Ishikawa (cell line): ENCODE data around the gene ST8SIA2.

Source experiments
- CEBPB ChIP-seq: IDR thresholded peaks from 2 replicates; pipeline ENCODE4 v1.6.1; 2012
- CREB1 ChIP-seq: IDR thresholded peaks from 2 replicates; pipeline ENCODE4 v1.6.1; 2012; ENCODE audit warnings: low read depth
- EGR1 ChIP-seq: IDR thresholded peaks from 2 replicates; pipeline ENCODE4 v1.6.1; 2012
- EP300 ChIP-seq: IDR thresholded peaks from 2 replicates; pipeline ENCODE4 v1.6.1; 2012; ENCODE audit warnings: borderline replicate concordance
- FOXM1 ChIP-seq: IDR thresholded peaks from 2 replicates; pipeline ENCODE4 v1.6.1; 2012; ENCODE audit warnings: low read depth, borderline replicate concordance
- NFIC ChIP-seq: IDR thresholded peaks from 2 replicates; pipeline ENCODE4 v1.6.1; 2012
- RAD21 ChIP-seq: IDR thresholded peaks from 2 replicates; pipeline ENCODE4 v1.6.1; 2012; ENCODE audit warnings: low read depth
- REST ChIP-seq: IDR thresholded peaks from 2 replicates; pipeline ENCODE4 v1.6.1; 2012; ENCODE audit warnings: low read depth, mild to moderate bottlenecking
- TAF1 ChIP-seq: IDR thresholded peaks from 2 replicates; pipeline ENCODE4 v1.6.1; 2012; ENCODE audit warnings: low read depth, mild to moderate bottlenecking
- TCF12 ChIP-seq: IDR thresholded peaks from 2 replicates; pipeline ENCODE4 v1.6.1; 2012; ENCODE audit warnings: low read depth
- TEAD4 ChIP-seq: IDR thresholded peaks from 2 replicates; pipeline ENCODE4 v1.6.1; 2012
- YY1 ChIP-seq: IDR thresholded peaks from 2 replicates; pipeline ENCODE4 v1.6.1; 2012; ENCODE audit warnings: low read depth
- ZBTB7A ChIP-seq: IDR thresholded peaks from 2 replicates; pipeline ENCODE4 v1.6.1; 2012; ENCODE audit warnings: low read depth
- TF ChIP-seq, protein P1 (sequence below): IDR thresholded peaks from 2 replicates; pipeline ENCODE4 v1.6.1; 2012
- TF ChIP-seq, protein P2 (sequence below): IDR thresholded peaks from 2 replicates; pipeline ENCODE4 v1.6.1; 2012

The ST8SIA2 gene

GRCh38 chr15:92366381-92366780, 27.3 kb upstream of the ST8SIA2 start:
- TF ChIP-seq EP300 = no peak
- TF ChIP-seq RAD21 = no peak
- TF ChIP-seq CREB1 = no peak
- TF ChIP-seq, protein P1, sequence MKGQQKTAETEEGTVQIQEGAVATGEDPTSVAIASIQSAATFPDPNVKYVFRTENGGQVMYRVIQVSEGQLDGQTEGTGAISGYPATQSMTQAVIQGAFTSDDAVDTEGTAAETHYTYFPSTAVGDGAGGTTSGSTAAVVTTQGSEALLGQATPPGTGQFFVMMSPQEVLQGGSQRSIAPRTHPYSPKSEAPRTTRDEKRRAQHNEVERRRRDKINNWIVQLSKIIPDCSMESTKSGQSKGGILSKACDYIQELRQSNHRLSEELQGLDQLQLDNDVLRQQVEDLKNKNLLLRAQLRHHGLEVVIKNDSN = no peak
- no peak for TF ChIP-seq CEBPB

DNA sequence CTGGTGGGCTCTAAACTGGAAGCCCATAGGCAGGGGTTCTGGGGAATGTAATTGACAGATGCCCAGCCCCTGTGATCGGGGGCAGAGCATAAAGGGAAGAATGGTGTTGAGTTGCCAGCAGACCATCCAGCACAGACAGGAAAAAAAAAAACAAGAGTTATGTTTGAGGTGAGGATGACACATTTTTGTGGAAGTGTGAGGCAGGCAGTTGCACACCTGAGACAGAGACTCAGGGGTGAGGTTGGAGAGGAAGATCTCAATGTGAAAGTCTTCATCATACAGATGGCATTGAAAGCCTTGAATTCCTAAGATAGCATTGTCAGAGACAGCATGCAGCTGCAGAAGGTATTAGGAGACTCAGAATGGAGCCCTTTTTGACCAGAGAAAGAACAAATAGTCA, 18.6 kb upstream of the ST8SIA2 start:
- TF ChIP-seq ZBTB7A (no peak), CREB1 (no peak), TEAD4 (no peak), NFIC (no peak), TCF12 (no peak), REST (no peak), EGR1 (no peak), TAF1 (no peak), EP300 (no peak), CEBPB (no peak), RAD21 (no peak), FOXM1 (no peak), YY1 (no peak)
- TF ChIP-seq, protein P2, sequence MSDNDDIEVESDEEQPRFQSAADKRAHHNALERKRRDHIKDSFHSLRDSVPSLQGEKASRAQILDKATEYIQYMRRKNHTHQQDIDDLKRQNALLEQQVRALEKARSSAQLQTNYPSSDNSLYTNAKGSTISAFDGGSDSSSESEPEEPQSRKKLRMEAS = no peak
- TF ChIP-seq, protein P1 = no peak

DNA sequence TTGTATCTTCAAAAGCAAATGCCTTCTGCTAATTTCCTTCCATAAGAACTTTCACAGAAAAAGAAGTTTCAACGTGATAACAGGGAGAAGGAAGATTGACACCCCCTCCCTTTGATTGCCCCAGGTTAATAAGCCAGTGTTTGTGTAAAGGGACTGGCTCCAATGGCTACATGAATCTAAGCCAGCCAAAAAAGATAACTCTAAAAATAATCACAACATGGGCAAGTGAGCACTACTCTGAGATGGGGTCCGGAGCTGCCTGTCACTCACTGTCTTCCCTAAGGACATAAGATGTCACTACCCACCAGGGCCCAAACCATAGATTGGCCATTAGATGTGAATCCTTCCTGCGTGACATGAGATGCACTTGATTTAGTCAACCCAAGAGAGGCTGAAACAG, 17.6 kb upstream of the ST8SIA2 start:
- no peak for TF ChIP-seq ZBTB7A
- TF ChIP-seq NFIC = no peak
- TF ChIP-seq FOXM1 = no peak
- no peak for TF ChIP-seq REST
- no peak for TF ChIP-seq CREB1
- no peak for TF ChIP-seq TAF1

DNA sequence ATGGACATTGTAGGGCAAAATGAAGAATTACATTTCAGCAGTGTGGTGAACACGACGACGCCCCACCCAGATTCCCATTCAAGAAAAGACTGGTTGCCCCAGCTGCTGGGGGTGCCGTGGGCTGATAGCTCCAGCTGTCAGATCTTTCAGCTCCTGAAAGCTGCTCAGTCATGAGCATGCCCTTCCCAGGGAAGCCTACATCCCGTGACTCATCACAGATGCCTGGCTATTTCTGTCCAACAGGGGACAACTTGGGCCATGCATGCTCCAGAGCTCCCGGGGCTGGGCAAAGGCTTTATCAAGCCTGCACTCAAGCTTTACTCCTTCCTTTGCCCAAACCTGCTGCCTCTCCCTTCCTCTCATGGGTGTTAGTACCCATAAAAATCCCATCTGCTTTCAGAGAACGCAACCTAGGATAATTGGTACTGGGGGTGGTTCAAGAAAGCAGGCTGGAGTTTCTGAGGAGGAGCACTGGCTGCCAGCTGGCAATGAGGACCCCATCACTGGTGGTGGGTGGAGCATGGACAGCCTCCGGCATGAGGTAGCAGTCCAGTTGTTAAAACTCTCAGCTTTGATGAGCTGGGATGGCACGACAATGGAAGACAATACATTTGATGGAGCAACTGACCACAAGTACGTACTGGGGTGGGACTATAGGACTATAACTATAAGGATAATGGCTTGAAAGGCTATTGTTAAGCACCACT, 16.4 kb upstream of the ST8SIA2 start:
- TF ChIP-seq YY1 (no peak), ZBTB7A (no peak), EGR1 (no peak), RAD21 (no peak), FOXM1 (no peak), NFIC (no peak), EP300 (no peak), CEBPB (no peak), TCF12 (no peak), CREB1 (no peak), TEAD4 (no peak), REST (no peak), TAF1 (no peak)
- TF ChIP-seq, protein P1 = no peak
- TF ChIP-seq, protein P2 = no peak
